Activated naive CD4-positive, alpha-beta T cell treated with anti-CD3 and anti-CD28 coated beads, Interleukin-2, amount 50 U/mL, for 16 hours (primary cell): ENCODE measurements around the gene SORCS2.

ENCODE experiments used
- DNase-seq: peaks from one replicate; pipeline ENCODE4 v3.0.0-alpha.2; 2020

Gene SORCS2

DNA sequence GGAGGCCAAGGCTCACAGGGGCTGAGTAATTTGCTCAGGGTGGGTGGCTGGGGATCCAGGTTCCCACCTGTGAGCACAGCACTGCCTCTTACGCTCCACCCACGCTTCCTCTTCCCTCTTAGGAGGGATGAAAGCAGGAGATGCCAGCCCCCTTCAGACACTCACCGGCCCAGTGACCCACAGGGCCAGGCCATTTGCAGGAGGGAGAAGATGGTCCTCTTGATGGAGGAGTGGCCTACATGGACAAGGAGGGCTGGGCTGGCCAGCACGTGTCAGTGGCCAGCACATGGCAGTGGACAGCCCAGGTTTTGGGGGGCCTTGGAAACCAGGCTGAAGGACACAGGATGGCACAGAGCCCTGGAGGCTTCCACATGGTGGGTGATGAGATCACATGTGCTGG, 350.4 kb downstream of the SORCS2 start:
- DNase-seq = no peak

GRCh38 chr4:7546152-7546808, 353.9 kb downstream of the SORCS2 start:
- DNase-seq = no peak

GRCh38 chr4:7546809-7547367, 354.6 kb downstream of the SORCS2 start:
- DNase-seq = no peak

- DNase-seq = no peak
These were observed 355.2 kb downstream of the SORCS2 start for GRCh38 chr4:7547368-7548040.

GRCh38 chr4:7549866-7550265, 357.5 kb downstream of the SORCS2 start:
- no peak for DNase-seq

- DNase-seq = no peak
These were observed 360.1 kb downstream of the SORCS2 start for GRCh38 chr4:7552466-7552865.

GRCh38 chr4:7553280-7553679, 360.9 kb downstream of the SORCS2 start:
- no peak for DNase-seq

DNA sequence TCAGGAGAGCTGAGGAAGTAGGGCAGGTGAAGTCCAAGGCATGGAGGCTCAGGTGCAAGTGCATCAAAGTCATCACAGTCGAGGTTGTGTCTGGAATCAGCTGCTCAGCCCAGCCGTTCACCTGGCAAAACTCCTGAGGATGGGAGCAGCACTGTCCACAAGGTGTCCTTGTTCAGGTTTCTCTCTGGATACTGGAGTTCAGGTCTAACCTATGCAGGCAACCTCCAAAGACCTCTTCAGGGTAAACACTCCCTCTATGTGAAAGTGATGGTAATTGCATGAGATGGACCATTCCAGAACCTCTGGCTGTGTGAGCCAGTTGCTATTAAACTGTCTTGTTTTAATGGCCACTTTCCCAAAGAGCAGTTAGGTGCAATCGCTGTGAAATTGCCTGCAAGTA, 362.6 kb downstream of the SORCS2 start:
- no peak for DNase-seq

- no peak for DNase-seq
These were observed 364.2 kb downstream of the SORCS2 start for GRCh38 chr4:7556558-7556957.

DNA sequence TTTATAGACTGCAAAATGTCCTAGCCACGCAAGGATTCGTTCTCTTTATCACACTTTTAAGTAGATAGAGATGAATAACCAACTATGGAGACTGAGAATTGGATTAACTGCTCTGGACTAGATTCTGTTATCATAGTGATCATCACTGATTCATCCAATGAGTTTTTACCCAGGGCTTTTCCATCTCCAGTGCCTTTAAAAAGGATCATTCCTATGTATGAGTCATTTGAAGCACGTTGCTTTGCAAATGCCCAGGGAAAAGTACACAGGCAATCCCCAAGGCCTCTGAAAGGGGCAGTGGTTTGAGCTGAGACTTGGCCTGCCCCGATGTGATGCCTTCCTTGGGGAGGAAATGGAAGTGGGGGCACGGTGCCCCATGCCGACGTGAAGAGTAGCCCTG, 365.1 kb downstream of the SORCS2 start:
- no peak for DNase-seq

DNA sequence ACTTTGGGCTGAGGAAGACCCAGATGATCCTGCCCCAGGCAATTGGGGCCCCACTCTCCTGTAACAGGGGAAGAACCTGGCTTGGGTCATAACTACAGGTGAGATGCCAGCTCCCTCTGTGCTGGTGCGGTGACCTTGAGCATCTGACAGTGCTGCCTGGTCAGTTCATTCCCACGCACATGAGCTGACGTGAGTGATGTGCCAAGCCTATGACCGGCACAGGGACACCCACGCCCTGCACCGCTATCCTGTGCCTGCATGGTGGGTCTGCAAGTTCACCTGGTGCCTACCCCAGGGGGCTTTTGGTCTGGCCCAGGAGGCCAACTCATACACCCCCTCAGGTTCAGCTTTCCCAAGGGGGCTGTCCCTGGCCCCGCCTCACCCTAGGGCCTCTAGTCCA, 366.1 kb downstream of the SORCS2 start:
- DNase-seq = no peak

GRCh38 chr4:7559316-7559715, 367.0 kb downstream of the SORCS2 start:
- no peak for DNase-seq

- no peak for DNase-seq
These were observed 367.5 kb downstream of the SORCS2 start for GRCh38 chr4:7559741-7560395.

- DNase-seq = no peak
These were observed 369.2 kb downstream of the SORCS2 start for GRCh38 chr4:7561557-7561956.

DNA sequence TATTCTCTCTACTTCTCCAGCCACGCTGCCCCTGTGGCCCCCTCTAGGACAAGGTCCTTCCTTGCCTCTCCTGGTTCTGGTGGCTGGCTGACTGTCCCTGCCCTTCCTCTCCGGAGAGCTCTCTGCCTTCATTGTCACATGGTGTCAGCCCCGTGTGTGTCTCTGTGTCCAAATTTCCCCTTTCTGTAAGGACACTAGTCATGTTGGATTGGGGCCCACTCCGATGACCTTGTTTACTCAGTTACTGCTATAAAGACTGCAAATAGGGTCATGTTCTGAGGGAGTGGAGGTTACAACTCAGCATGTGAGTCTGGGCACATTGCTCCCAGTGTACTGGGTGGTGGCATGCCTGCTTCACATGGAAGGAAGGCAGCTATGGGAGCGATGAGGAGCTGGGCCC, 371.9 kb downstream of the SORCS2 start:
- no peak for DNase-seq

- no peak for DNase-seq
These were observed 373.1 kb downstream of the SORCS2 start for GRCh38 chr4:7565483-7565882.

GRCh38 chr4:7569810-7570783, 377.8 kb downstream of the SORCS2 start:
- no peak for DNase-seq

DNA sequence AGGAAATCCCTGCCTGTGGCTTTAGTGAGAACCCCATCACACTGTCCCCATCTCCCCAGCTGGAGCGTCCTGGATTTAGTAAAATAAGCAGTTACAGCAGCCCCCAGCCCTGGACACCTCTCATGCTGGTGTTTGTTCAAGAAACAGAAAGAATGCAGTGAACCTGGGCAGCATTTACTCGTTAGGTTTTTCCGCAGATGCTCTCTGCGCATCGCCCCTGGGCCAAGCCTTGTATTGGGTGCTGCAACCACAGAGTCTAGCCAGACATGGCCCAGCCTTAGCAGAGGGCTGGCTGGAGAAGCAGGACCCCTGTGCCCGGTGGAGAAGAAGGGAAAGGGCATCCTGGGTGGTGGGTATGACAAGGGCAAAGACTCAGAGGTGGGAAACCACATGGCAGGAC, 378.7 kb downstream of the SORCS2 start:
- no peak for DNase-seq

DNA sequence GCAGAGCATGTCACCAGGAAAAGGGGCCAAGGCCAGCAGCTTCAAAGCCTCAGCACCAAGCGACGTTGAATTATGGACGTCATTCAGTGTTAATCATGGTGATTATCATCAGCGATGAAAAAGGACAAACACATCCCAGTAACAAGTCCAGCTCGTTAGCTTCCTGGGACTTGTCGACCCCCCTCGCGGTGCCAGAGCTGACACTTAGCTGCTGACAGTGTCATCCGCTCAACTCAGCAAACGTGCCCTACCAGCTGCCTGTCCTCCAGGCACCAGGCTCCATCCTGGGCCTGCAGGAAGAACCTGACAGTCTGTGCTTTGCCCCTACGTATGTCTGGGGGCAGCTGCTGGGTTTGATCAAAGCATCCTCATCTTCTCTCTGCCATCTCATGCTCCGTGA, 379.4 kb downstream of the SORCS2 start:
- DNase-seq = no peak

DNA sequence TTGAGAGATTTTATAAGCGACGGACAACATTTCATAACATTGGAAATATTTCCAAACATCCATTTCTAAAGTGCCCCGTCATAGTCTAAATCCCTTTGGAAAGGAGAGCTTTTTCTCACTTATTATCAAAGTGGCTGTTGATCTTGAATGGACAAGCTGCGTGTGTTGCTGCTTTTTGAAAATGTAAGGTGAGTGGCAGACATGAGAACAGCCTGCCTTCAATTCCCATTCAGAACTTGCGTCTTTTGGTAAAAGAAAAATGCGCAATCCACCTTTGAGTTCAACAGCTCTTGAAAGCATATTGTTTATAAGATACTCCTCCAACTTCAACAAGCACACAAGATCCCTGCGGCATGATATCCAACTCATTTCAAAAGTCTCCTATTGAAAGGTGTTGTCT, 380.6 kb downstream of the SORCS2 start:
- no peak for DNase-seq

DNA sequence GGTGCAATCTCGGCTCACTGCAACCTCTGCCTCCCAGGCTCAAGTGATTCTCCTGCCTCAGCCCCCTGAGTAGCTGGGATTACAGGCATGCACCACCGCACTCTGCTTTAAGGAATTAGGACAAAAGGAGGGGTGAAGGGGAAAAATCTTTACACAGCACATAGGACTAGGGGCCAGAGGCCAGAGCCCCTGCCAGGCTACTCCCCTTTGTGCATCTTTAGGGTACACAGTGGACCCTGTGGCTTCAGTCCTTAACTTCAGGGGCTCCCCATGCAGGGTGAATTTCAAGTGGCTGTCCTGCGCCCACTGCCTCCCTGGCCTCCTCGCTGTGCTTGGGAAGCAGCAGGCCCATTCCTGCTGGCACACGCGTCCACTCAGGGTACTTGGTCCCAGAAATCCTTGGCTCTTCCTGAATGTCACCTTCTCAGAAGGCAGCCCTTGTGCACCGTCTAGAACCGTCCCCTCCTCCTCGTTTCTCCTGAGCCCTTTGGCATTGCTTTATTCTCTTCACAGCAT, 381.3 kb downstream of the SORCS2 start:
- DNase-seq = no peak

DNA sequence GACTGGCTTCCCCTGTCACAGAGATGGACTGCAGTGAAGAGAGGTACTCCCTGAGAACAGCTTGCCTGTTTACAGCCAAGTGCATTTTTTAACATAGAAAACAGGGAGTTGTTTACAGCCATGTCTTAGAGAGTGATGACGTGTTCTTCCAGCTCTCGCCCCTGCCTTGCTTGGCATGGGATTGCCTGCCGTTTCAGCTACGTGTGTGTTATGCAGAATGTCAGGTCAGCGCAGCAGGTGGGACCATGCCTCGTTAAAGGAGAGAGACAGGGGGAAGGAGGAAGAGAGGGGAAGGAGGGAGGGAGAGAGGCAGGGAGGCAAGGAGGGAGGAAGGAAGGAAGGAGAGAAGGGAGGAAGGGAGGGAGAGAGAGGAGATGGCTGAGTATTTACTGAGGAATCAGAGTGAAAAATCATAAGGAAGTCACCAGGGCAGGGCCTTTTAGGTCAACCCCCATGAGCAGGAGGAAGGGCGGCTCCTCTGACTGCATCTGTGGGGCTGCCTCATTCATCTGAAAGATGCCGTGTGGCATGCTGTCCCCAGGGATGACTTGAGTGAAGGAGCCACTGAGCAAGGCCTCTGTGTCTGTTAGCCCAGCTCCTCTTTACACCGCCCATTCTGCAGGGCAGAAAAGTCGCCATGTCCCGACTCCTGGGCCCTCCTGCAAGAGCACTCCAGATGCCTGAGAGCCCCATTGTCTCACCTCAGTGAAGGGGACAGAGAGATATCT, 382.1 kb downstream of the SORCS2 start:
- no peak for DNase-seq
